GM12875 (cell line): ENCODE measurements around the gene SEMA4D.

Experiments used
- H3K4me3 ChIP-seq: one replicate; pipeline ENCODE4 v1.5.1; 2011; ENCODE audit warnings: low read depth, low read length, control low read depth
- CTCF ChIP-seq: IDR thresholded peaks from 2 replicates; pipeline ENCODE4 v1.5.1; 2011; ENCODE audit warnings: low read depth, mild to moderate bottlenecking, control low read depth, inconsistent platforms, low read length, moderate library complexity, borderline replicate concordance; ENCODE audit not compliant: insufficient read depth

The SEMA4D gene

GRCh38 chr9:89478821-89479668 is 18.9 kb downstream of the SEMA4D start:
- H3K4me3 ChIP-seq: no peak overlapping the region
- no peak for TF ChIP-seq CTCF

GRCh38 chr9:89477811-89478630 is 19.9 kb downstream of the SEMA4D start:
- H3K4me3 ChIP-seq: no peak overlapping the region
- TF ChIP-seq CTCF: no peak

GRCh38 chr9:89477384-89477783 is 20.5 kb downstream of the SEMA4D start:
- H3K4me3 ChIP-seq: no peak overlapping the region
- no peak for TF ChIP-seq CTCF

- TF ChIP-seq CTCF: no peak
- no peak overlapping the region for H3K4me3 ChIP-seq
Measured at GRCh38 chr9:89476546-89476945, 21.4 kb downstream of the SEMA4D start.

GRCh38 chr9:89475891-89476440 is 21.9 kb downstream of the SEMA4D start:
- no peak for TF ChIP-seq CTCF
- no peak overlapping the region for H3K4me3 ChIP-seq

GRCh38 chr9:89474939-89475338 is 23.0 kb downstream of the SEMA4D start:
- no peak overlapping the region for H3K4me3 ChIP-seq
- no peak for TF ChIP-seq CTCF
